ENCODE data around the gene GJB5.

- no peak for TF ChIP-seq CREB1 (IDR thresholded peaks at IDR 0.05; ENCODE audit: low read depth)
- TF ChIP-seq REST (IDR thresholded peaks at IDR 0.05; ENCODE audit: low read depth) = no peak
- no peak for TF ChIP-seq MAX (IDR thresholded peaks at IDR 0.05)
- no peak for TF ChIP-seq EGR1 (IDR thresholded peaks at IDR 0.05)
- TF ChIP-seq NFIC (IDR thresholded peaks at IDR 0.05) = no peak
- no peak for TF ChIP-seq CEBPB (IDR thresholded peaks at IDR 0.05)
- TF ChIP-seq TCF12 (IDR thresholded peaks at IDR 0.05; ENCODE audit: low read depth) = no peak
These were observed 45.4 kb downstream of the GJB5 start for GRCh38 chr1:34800214-34800613.

All from Ishikawa (cell line).